GM23248 (cell line): ENCODE data around the gene S100A1.

Experiments
- EZH2 ChIP-seq: fragments of 200-600 bp; sonication (generic); IDR thresholded peaks from 2 replicates; pipeline ENCODE4 v1.6.1; 2018; ENCODE audit warnings: antibody characterized with exemption, mild to moderate bottlenecking; ENCODE audit not compliant: insufficient read depth, poor library complexity, severe bottlenecking
- EZH2phosphoT487 ChIP-seq: fragments of 200-600 bp; sonication (generic); IDR thresholded peaks from 2 replicates; pipeline ENCODE4 v1.6.1; 2018; ENCODE audit warnings: antibody characterized with exemption, moderate library complexity, mild to moderate bottlenecking, low read depth; ENCODE audit not compliant: insufficient read depth

GRCh38 chr1:153647346-153647714 lies 19.1 kb downstream of the S100A1 start:
- TF ChIP-seq EZH2phosphoT487 (no peak), EZH2 (no peak)
